Activated effector memory CD4-positive, alpha-beta T cell treated with anti-CD3 and anti-CD28 coated beads, Interleukin-2, amount 50 U/mL, for 16 hours (primary cell): ENCODE measurements around the gene SLC12A9.

ENCODE experiments used
- DNase-seq: peaks from one replicate; pipeline ENCODE4 v3.0.0-alpha.2; 2020

SLC12A9 gene

GRCh38 chr7:100886142-100886935 is 33.8 kb downstream of the SLC12A9 start:
- DNase-seq, result no peak

DNA sequence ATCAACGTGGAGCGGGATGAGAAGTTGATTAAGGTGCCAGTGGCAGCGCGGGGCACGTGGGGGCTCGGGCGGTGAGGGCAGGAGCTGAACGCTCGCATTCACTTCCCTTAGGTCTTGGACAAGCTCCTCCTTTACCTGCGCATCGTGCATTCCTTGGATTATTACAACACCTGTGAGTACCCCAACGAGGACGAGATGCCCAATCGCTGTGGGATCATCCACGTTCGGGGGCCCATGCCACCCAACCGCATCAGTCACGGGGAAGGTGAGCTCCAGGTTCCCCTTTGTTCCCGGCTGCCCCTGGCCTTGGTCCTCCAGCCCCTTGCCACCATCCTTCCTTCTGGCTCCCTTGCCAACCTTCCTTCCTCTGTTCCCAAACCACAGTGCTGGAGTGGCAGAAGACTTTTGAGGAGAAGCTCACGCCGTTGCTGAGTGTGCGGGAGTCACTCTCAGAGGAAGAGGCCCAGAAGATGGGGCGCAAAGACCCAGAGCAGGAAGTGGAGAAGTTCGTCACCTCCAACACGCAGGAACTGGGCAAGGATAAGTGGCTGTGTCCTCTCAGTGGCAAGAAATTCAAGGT is 34.5 kb downstream of the SLC12A9 start:
- DNase-seq, result no peak

DNA sequence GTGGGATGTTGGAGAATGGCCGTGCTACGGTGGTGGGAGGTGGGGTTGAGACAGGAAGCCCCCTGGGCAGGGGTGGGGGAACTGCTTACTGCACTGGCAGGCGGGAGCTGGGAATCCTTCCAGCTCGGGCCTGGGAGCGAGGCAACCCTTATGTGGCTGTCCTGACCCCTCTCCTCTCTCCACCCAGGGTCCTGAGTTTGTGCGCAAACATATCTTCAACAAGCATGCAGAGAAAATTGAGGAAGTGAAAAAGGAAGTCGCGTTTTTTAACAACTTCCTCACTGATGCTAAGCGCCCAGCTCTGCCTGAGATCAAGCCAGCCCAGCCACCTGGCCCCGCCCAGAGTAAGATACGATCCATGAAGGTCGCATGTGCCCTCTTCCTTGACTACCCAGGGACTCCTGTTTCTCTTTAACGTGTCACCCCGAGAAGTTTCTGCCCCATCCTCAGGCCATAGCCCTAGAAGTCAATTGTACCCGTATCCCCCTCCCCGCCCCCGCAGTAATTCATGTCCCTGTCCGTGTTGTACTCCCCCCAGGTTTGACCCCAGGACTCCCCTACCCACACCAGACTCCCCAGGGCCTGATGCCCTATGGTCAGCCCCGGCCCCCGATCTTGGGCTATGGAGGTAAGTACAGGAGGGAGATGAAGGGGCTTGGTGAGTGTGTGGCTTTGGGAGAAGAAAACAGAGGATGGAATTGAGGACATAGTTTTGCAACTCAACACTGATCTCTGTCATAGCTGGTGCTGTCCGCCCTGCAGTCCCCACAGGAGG is 35.2 kb downstream of the SLC12A9 start:
- DNase-seq, result peak; percentile 84

DNA sequence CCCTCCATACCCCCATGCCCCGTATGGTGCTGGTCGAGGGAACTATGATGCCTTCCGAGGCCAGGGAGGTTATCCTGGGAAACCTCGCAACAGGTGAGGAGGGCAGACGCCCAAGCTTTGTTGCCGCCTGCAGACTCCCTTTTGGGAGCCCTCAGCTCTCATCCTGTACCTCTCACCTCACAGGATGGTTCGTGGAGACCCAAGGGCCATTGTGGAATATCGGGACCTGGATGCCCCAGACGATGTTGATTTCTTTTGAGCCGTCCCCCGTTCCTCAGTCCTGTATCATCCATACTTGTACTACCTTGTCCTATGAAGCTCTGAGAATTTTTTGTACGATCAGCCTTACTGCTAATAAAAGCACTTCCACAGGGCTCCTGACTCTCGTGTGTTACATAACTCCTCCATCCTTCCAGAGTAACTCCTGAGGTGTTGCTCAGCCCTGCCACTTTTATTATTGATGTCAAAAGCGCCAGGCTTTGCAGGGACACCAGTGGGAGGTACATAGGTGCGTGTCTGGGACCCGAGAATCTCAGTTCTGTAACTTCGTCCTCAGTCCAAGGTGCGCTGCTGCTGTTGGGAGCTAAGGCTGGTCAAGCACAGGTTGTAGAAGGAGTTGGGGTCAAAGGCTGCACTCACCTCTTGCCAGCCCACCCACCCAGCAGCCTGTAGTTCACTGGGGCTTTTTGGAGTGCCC is 35.9 kb downstream of the SLC12A9 start:
- DNase-seq, result no peak

DNA sequence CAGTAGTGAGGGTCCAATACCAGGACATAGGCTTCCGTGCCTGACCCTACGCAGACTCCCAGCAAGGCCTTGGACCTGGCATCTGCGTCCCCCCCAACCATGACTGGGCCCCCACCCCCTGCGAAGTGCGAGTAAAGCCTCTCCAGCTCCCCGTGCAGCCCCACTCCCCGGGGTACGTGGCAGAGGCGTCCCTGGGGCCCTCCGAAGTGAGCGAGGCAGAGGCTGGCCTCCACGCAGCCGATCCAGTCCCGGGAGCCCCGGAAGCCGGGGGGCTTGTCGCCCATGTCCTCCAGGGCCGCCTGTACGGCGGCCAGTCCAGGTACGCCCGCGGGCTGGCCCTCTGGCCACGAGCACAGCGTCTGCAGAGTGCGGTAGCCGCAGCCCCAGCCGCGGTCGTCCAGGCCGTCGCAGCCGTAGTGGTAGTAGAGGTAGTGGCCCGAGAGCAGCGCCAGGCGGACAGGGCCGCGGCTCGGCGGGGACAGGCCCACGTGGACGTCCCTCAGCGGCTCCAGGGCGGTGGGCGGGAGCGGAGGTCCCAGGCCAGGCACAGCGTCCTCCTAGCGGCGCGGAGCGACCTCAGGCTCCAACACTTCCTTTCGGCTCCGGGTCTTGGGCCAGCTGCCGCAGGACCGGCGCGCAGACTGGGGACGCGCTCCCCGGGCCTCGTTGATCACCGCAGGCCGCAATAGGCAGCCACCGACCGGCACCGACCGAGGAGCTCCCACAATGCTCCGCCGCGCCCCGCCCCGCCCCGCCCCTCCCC is 36.7 kb downstream of the SLC12A9 start, which contains the start of gene UFSP1:
TSS of gene UFSP1 (minus strand) at position 728 of the 763 bp plus-strand sequence. CDS start at position 284, 444 bp downstream.
- DNase-seq, result no peak

GRCh38 chr7:100890653-100891567 is 38.4 kb downstream of the SLC12A9 start:
- DNase-seq, result no peak

DNA sequence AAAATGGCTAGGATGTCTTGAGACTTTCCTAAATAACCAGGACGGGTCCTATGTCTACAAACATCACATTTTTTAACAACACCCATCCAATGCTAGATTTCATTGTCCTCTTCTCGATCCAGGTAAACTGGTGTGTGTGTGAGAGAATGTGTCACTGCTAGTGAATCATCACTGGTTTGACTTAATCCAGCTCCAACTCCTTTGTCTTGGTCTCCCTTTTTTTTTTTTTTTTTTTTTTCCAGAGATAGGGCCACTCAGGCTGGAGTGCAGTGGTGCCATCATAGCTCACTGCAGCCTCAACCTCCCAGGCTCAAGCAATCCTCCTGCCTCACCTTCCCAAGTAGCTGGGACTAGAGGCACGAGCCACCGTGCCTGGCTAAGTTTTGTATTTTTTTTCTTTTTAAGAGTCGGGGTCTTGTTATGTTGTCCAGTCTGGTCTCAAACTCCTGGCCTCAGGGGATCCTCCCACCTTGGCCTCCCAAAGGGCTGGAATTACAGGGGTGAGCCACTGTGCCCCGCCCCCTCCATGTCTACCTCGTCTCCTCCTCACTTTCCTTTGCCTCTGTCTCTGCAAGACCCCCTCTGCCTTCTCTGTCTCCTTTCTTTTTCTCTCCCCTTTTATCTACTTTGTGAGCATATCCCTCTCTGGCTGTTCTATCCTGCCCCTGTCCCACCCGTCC is 39.2 kb downstream of the SLC12A9 start:
- no peak for DNase-seq

- no peak for DNase-seq
Observed at GRCh38 chr7:100892364-100893317, 40.1 kb downstream of the SLC12A9 start.

- no peak for DNase-seq
Observed at GRCh38 chr7:100893318-100893895, 40.9 kb downstream of the SLC12A9 start.

GRCh38 chr7:100893910-100894721 is 41.6 kb downstream of the SLC12A9 start:
- DNase-seq, result no peak

DNA sequence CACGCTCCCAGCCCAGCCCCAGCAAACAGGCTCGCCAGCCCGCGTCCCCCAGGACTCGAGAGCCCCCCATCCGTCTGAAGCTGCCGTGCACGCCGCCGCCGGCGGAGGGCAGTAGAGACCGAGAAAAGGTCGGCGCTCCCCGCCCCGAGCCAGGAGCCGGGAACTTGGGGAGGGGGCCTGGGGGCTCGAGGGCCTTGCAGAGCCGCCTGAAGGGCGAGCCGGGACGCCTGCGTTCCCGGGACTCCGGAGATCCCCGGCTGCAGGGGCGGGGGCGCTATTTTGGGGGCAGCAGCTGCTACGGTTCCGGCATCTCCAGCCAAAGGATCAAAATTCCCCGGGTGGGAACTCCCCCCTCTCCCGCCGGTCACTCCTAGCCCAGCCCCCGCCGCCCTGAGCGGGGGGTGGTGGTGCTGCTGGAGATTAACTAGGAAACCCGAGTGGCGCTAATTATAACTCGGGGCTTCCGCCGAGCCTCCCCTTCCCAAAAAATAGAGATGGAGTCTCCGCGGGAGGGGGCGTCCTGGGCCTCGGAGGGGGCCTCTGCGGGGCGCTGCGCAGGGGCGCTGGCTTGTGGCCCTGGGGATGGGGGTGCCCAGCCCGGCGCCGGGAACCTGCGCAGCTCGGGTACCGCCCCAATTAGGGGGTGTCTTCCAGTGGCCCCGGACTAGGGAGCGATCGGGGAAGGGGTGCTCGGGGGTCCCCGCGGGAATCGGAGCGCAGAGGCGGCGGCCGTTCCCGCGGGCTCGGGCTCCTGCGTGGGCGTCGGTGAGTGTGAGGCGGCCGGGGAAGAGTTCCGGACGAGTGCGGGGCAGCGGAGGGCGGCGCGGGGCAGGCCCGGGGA is 42.6 kb downstream of the SLC12A9 start:
- DNase-seq, result peak; percentile 84

DNA sequence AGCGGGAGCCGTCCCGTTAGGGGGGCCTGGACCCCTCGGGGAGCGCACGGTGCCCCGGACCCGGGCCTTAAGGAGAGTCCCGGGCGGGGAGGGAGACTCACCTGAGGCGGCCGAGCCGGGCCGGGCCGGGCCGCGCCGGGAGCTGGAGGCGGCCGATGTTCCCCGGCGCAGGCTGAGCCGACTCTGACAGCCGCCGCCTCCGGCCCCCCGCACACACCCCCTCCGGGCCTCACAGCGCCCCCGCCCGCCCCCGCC is 43.1 kb downstream of the SLC12A9 start, which contains the start of gene ACHE:
TSS of gene ACHE (minus strand) at position 188 of the 255 bp plus-strand sequence. CDS start 1,656 bp downstream, outside the sequence.
- no peak for DNase-seq

- DNase-seq, result peak; percentile 74
Observed at GRCh38 chr7:100895956-100896731, 43.6 kb downstream of the SLC12A9 start.

GRCh38 chr7:100896732-100897608 is 44.5 kb downstream of the SLC12A9 start:
- peak; percentile 91 for DNase-seq

DNA sequence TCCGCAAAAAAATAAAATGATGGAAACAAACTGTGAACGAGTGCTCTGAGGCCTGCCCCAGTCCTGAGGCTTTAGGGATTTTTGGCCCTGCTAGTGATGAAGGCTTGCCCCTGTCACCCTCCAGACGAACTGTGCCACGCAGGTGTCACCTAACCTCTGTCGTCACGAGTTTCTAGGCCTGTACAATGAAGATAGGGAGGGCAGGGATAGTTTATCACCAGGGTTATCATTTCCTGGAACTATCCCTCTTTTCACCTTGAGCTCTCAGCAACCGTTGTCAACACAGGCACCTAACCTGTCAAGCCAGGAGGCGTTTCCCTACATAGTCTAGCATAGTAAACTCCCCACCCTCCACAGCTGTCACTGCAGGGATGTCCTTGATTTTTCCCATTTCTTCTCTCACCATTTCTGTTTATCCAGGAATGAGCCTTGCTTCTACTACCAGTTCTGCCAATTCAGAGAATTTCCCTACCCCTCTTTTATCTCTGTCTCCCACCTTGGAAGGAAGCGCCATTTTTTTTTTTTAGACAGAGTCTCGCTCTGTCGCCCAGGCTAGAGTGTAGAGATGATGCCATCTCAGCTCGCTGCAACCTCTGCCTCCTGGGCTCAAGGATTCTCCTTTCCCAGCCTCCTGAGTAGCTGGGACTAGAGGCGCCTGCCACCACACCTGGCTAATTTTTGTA is 45.4 kb downstream of the SLC12A9 start:
- no peak for DNase-seq
